HUDEP-2 (cell line): ENCODE data around the gene ARTN.
A peak's percentile ranks its signal among the peaks of the same experiment; 100 is the strongest.

Source experiments
- DNase-seq, 76 experiments: peaks; one replicate each; lab custom pipeline; 2025; ENCODE audit not compliant: unreplicated experiment in 76 of 76; lab: John Stamatoyannopoulos, UW

Gene ARTN

DNA sequence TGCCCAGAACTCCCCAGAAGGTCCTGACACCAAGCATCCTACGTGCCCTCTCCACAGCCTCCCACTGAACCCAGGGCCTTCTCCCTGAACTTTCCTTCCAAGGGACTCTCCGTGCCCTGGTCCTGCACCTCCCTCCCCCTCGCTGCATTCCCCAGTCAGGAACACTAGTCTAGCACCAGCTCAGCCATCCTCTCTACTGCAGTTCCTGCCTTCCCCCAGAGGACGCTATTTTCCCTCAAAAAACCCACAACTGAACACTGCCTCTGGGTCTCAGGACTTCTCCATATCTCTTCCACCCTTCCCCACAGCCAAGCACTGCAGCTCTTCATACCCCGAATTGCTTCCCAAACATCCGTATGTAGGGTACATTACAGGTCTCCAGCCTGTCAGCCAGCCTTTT is 12.6 kb upstream of the ARTN start:
- DNase-seq: no peak

DNA sequence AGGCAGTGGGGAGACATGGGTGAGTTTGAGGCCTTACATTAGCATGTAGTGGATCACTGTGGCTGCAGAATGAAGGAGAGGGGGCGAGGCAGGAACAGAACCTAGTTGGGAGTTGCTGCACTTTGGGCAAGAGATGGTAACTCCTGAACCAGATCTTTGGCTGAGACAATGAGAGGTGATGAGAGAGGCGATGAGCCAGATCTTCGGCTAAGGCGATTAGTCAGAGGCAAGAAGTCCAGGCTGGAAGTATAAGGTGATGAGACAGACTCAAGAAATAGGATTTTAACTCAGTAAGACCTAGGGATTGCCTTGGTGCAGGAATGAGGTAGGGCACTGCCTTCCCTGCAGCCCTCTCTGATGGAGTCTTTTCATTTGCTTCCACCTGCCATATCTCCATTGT is 9.1 kb upstream of the ARTN start:
- DNase-seq: no peak

DNA sequence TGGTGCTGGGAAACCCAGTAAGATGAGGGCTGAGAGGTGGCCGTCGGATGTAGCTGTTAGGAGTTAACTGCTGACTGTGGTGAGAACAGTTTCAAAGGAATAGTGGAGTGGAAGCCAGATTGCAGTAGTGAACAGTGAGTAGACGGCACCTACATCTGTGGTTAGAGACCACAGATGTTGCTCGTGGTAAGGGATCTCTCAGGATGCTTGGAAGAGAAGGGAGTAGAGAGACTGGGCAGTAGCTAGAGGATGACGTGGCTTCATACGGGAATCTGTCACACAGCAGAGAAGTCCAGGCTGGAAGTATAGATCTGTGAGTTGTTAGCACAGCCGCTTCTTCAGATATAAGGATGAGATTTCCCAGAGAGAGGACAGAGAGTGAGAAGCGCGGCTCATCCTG is 7.8 kb upstream of the ARTN start:
- no peak for DNase-seq

DNA sequence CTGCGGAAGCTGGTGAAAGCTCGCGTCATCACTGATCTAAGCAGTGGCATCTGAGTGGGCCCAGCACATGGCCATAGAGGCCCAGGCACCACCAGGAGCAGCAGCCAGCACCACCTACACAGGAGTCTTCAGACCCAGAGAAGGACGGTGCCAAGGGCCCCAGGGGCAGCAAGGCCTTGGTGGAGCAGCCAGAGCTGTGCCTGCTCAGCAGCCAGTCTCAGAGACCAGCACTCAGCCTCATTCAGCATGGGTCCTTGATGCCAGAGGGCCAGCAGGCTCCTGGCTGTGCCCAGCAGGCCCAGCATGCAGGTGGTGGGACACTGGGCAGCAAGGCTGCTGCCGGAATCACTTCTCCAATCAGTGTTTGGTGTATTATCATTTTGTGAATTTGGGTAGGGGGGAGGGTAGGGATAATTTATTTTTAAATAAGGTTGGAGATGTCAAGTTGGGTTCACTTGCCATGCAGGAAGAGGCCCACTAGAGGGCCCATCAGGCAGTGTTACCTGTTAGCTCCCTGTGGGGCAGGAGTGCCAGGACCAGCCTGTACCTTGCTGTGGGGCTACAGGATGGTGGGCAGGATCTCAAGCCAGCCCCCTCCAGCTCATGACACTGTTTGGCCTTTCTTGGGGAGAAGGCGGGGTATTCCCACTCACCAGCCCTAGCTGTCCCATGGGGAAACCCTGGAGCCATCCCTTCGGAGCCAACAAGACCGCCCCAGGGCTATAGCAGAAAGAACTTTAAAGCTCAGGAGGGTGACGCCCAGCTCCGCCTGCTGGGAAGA is 3.2 kb upstream of the ARTN start:
- peak in 5 of 76 experiments; percentile 4 to 12 (median 9) for DNase-seq

DNA sequence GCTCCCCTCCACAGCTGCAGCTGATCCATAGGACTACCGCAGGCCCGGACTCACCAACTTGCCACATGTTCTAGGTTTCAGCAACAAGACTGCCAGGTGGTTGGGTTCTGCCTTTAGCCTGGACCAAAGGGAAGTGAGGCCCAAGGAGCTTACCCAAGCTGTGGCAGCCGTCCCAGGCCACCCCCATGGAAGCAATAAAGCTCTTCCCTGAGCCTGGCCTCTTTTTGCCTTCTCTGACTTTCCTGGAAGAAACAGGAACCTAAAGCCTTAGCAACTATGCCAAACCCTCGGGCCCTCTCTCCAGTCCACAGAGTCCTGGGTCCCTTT is 2.7 kb upstream of the ARTN start:
- DNase-seq: no peak

DNA sequence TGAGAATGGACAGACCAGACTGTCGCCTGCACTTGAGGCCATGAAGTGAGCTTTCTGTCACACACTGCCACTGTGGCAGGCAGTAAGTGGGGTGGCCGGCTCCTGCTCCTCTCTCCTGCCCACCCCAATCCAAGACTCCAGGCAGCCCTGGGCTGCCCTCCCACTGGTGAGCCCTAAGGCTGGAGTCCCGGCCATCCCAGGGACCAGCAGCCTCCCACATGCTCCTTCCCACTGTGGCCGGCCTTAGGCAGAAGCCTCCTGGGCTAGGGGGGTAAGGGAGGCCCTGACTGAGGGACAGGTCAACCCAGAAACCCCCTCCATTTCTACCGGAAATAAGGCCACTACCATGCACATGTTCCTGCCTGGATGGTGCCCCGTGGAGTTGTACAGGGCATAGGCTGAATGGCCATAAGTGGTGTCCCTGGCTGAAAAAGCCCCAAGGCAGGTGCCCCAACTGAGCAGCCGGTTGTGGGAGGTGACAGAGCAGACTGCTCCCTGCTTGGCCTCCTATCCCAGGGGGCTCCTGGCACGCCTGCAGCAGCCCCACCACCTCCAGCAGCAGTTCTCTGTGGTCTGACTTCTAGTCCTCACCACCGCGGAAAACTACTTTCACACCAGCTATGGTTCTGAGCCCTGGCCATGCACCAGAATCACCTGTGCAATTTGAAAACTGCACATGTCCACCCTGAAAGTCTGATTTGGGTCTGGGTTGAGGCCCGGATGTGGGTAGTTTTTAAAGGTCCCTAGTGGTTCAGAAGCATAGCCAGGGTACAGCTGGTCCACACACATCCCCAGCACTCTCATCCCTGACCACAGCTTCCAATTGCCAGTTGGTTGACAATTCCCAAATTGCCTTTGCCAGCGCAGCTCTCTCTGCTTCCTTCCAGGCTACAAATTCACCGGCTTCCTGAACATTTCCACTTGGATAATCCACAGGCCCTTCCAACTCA is 1.6 kb upstream of the ARTN start:
- DNase-seq: no peak

DNA sequence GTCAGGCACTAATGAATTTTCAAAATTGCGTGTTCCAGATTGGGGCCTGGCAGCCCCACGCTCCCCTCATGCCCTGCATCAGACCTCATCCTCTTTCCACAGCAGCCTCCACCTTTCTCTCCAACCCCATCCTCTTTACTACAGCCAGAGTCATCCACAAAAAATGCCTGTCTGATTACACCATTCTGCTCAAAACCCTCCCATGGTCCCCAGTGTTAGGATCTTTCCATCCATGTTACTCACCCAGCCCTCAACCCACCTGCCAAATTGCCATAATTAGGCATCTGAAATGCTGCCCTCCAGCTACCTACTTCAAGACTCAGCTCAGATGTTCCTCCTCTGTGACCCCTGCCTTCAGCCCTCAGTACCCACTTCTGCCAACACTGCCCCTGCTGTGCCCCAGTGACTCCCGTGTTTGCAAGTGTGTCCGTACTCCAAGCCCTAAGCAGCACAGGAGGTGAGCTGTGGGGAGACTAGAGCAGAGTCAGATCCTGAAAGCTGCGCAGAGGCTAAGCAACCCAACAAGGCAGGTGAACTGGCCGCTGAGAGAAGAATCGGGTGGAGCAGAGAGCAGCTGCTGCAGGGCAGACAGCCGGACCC is 715 bp upstream of the ARTN start:
- no peak for DNase-seq

DNA sequence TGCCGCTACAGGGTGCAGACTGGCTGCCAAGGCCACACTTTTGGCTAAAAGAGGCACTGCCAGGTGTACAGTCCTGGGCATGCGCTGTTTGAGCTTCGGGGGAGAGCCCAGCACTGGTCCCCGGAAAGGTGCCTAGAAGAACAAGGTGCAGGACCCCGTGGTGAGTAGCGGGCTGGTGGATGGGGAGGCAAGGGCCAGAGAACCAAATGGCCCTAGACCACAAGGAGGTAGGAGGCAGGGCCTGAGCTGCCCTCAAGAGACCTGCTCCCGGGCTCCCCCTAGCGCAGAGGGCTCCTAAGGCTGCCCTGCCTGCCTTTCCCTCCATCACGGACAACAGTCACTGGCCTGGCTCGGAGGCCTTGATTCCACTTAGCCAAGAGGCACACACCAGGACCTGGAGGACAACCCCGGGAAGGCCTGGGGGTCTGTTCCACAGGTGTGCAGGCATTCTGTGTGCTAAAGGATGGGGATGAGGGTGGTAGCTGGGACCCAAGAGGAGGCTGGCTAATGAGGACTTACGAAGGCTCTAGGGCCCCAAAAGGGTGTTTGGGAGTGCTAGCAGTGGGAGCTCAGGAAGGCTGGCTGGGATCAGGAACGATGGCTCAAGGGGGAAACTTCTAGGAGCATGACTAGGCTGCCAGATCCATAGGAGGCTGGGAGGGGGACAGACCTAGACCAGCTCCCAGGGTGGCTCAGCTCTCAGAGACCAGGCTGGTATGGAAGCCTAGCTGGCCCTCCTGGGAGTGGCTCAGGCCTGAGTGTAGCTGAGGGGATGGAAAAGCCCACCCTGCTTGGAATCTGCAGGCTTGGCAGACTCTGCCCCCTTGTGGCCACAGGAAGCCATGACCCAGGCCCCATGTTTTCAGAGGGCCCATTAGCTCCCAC is 742 bp downstream of the ARTN start:
- DNase-seq: peak in 58 of 76 experiments; percentile 8 to 76 (median 48)

DNA sequence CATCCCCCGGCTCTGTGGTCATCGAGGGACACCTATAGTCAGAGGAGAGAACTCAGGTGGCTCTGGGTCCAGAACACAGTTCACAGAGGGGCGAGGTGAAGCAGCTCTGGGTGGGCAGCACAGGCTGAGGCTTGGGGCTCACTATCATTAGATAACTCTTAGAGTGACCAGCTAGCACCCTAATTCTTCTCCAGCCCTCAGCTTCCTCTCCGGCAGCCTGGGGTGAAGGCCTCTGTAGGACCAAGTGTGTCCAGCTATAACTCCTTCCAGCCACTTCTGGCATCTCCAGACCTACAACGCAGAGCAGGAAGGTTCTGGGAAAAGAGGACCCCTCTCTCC is 1.4 kb downstream of the ARTN start:
- DNase-seq: peak in 2 of 76 experiments; percentile 14 to 23

DNA sequence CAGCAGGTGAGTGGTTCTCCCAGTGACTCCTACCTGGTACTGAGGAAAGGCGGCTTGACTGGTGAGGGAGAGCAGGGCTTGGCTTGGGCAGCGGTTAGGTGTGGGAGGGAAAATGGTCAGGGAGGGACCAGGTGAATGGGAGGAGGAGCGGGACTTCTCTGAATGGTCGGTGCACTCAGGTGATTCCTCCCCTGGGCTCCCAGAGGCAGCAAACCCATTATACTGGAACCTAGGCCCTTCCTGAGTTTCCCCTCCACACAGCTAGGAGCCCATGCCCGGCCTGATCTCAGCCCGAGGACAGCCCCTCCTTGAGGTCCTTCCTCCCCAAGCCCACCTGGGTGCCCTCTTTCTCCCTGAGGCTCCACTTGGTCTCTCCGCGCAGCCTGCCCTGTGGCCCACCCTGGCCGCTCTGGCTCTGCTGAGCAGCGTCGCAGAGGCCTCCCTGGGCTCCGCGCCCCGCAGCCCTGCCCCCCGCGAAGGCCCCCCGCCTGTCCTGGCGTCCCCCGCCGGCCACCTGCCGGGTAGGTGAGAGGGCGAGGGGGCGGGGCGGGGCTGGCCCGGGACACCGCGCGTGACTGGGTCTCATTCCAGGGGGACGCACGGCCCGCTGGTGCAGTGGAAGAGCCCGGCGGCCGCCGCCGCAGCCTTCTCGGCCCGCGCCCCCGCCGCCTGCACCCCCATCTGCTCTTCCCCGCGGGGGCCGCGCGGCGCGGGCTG is 2.3 kb downstream of the ARTN start:
- no peak for DNase-seq

DNA sequence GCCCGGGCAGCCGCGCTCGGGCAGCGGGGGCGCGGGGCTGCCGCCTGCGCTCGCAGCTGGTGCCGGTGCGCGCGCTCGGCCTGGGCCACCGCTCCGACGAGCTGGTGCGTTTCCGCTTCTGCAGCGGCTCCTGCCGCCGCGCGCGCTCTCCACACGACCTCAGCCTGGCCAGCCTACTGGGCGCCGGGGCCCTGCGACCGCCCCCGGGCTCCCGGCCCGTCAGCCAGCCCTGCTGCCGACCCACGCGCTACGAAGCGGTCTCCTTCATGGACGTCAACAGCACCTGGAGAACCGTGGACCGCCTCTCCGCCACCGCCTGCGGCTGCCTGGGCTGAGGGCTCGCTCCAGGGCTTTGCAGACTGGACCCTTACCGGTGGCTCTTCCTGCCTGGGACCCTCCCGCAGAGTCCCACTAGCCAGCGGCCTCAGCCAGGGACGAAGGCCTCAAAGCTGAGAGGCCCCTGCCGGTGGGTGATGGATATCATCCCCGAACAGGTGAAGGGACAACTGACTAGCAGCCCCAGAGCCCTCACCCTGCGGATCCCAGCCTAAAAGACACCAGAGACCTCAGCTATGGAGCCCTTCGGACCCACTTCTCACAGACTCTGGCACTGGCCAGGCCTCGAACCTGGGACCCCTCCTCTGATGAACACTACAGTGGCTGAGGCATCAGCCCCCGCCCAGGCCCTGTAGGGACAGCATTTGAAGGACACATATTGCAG is 3.0 kb downstream of the ARTN start:
- no peak for DNase-seq

DNA sequence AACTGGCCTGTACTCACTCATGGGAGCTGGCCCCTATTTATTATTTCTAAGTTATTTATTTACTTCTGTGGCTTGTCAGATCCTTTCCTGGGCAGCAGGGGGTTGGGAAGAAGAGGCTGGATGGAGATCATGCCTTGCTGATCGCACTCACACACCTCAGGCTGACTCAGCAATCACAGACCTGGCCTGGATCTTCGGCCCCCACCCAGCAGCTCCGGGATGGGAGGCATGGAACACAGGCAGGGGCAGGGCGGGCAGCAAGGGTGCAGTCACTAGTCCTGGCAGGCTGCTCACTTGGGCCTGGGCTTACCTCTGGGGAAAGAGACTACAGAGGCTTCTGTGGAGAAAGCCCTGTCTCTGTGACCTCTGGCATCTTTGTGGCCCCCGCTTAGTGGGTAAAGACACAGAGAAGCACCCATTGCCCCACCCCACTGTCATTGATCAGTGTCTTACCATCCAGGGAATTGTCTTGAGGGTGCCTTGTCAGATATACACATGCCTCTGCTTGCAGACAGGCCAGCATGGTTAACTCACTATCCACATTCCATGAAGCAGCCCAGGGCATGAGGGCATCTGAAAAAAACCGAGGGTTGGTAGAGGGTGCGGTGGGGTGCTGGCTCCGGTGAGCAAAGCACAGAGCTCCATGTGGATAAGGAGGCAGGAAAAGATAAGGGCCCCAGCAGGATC is 3.7 kb downstream of the ARTN start:
- DNase-seq: no peak

DNA sequence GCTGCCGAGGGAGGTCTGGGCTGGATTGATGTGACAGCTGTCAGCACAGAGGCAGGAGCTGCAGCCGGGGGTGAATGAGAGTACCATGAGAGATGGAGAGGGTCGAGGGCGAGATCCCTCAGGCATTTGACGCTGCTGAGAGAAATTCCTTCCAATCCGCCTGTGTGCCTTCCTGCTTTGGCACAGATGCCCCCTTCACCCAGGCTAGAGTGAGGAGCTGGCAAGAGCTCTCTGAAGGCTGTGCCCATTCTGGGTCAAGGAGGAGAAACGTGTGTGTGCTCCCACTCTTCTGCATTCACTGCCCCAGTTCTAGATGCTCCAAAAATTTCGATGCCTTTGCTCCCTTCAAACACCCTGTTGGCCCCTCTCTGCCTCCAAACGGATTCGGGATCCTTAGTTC is 4.8 kb downstream of the ARTN start:
- no peak for DNase-seq

DNA sequence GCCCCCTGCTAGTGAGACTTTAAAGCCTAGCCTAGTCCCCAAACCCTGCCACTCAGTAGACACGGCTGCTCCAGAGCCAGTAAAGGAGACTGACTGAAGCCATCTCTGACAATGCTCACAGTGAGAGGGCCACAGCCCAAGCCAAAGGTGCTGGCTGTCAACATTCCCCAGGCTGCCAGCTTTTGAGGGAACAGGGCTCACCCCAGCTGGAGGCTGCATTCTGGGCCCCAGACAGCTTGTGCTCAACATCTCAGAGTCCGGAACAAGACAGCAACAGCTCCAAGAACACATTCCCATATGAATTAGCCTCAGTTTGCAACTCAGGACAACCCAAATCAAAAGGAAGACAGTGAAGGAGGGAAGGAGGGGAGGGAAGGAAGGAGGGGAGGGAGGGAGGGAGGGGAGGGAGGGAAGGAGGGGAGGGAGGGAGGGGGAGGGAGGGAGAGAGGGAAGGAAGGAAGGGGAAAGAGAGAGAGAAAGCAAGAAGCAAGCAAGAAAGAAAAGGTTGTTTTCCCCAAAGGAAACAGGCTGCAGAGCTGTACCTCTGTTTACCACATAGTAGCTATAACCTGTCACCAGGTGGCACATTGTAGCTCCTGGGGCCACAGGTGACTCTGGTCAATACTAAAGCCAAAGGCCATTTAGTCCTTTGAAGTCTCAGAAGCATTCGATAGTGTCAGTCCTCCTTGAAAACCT is 5.4 kb downstream of the ARTN start:
- no peak for DNase-seq

DNA sequence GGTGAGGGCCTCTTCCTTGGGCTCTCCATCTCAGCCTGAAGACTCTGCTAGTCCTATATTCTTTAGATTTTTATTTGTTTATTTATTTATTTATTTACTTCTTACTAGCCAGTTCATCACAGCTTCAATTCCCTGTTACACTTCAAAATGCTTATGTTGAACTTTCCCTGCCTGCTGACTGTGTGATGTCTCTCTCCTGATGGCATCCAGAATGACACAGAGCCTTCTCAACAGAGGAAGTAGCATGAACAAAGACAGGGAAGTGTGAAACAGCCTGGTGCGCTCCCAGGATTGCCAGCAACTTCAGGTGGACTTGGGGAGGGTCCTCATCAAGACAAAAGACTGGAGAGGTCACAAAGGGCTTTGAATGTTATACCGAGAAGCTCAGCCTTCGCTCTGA is 8.8 kb downstream of the ARTN start:
- no peak for DNase-seq

DNA sequence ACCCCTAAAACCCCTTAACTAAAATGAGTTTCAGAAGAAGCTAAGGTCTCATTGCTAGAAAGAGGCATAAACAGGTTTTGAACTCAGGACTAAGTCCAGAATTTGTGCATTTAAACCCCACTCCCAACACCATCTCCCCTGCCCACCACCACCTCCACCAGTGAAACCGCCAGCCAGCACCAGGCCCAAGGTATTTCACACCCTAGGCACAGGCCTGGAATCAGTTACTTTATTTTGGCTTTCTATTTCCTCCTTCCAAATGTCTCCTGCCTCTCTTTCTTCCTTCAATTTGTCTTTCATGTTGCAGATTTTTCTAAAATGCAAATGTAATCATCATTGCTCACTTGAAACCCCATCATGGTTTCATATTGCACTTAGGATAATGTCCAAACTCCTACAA is 11.3 kb downstream of the ARTN start:
- no peak for DNase-seq

DNA sequence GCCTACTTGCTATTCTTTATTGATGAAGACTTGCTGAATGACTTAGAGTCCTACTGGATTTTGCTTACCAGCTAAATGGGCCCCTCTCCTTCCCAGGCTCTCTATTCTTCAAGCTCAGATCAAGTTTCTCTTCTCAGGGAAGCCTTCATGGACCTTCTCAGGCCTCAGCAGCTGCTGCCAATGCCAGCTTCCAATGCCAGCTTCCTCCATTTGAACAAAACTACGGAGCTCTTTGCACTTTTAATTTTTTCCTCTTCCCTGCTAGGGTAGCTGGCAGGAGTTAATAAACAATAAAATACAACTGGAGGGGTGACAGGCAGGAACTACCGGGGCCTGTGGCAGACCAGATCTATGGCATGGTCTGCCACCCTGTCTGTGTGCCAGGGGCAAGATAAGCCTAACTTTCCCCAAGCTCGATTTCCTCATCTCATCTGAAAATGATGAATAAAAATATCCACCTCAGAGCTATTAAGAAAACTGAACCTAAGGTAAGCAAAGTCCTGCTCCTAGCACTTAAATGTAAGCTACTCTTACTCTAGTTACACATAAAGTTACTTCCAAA is 12.2 kb downstream of the ARTN start:
- peak in 5 of 76 experiments; percentile 7 to 41 (median 14) for DNase-seq
